NCI-H2107 treated with DMSO at 0.1 percent for 48 hours (cell line): ENCODE data around the gene CDYL2.

ENCODE experiments used
- DNase-seq: peaks from one replicate; lab custom pipeline; 2025; ENCODE audit not compliant: unreplicated experiment; lab: John Stamatoyannopoulos, UW

The CDYL2 gene

GRCh38 chr16:80637621-80638020, 166.8 kb downstream of the CDYL2 start:
- DNase-seq, result no peak

GRCh38 chr16:80631581-80631980, 172.8 kb downstream of the CDYL2 start:
- no peak for DNase-seq

- no peak for DNase-seq
These were observed 176.1 kb downstream of the CDYL2 start for GRCh38 chr16:80628254-80628653.

GRCh38 chr16:80627108-80627507, 177.3 kb downstream of the CDYL2 start:
- DNase-seq, result no peak

- DNase-seq, result no peak
These were observed 181.0 kb downstream of the CDYL2 start for GRCh38 chr16:80623376-80623775.

DNA sequence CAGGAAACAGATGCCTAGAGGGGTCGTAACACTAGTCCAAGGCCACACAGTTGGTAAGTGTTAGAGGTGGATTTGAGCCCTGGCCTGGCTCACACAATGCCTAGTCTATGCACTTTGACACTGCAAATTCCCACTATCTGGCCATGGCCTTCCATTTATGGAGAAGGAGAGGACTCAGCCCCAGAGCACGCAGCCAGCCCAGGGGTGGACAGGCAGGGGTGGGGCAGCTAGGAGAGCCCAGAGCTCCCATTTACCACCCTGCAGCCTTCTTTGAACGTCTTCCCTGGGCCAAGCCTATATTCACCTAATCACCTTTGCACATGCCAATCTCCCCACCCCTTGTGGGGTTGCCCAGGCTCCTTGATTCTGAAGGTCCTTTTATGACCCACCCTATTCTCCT, 182.4 kb downstream of the CDYL2 start:
- no peak for DNase-seq

DNA sequence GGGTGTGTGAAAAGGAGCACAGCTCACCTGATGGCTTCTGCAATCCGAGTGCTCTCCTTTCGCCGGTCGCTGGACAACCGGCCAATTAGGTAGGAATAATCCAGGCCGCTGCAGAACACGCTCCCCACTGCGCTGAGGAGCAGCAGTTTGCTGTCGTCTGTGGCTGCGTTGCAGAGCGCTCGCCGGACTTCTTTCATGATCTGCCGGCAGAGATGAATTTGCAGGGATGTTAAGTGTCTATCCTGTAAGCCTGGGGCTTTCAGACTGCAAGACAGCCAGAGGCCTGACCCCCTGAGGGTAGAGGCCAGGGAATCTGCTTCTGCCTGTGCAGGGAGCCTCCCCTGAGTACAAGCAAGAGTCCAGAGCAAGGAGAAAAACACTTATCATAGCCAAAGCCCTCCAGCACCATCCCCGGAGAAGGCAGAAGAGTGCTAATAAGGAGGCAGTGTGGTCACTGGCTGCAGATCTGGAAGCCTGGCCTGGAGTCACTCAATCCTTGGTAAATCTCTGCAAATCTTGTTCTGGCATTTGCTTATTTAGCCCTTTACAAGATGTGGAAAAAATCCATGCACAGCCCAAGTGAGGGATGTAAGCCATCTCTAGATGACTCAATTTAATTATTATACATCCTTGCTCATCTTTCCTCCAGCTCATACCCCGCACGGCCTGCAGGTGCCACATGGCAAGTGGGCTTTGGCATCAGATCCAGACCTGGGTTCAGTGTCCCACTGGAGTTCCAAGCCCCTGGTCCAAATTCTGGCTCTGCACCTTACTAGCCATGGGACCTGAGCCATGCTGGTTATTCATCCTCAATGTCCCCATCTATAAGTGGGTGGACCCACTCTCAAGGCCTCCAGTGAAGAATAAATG, 183.4 kb downstream of the CDYL2 start:
- no peak for DNase-seq

DNA sequence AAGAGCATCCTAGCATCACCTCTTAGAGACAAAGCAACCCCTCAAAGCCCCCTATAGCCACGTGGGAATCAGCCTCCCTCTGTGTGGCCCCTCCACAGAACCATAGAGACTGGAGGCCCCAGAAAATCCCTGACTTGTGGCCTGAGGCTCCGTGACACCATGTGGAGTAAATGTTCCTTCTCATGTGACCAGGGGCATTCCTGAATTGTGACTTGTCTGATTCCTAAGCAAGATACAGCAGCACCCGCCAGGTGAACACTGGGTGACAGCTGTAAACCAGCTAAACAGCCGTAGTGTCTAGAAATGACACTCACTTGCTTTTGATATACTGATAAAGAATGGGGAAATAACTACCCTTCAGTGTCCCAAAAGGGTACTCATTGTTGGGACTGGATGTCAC, 184.6 kb downstream of the CDYL2 start:
- DNase-seq, result no peak

DNA sequence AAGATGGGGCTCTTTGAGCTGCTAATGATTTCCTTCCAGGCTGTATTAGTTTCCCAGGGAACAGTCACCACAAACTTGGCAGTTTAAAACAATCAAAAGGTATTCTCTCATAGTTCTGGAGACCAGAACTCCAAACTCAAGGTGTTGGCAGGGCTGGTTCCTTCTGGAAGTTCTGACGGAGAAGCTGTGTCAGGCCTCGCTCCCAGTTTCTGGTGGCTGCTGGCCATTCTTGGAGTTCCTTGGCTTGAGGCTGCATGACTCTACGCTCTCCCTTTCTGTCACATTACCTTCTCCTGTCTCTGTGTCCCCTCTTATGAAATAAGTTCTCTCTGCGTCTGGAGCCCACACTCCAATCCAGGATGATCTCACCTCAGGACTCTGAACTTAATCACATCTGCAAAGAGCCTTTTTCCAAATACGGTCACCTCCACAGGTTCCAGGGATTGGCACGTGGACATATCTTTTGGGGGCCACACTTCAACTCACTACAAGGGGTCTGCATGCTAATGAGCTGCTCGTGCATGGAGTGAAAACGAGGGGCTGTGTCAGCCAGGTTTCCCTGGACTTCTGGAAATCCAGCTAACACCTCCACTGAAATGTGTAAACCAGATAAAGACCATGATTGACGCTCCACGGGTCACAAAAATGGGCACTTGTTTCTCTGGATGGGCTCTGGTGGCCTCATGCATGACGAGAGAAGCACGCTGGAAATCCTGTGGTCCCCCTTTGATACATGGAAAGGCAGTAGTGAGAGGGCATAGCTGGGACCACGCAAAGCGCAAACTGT, 185.3 kb downstream of the CDYL2 start:
- no peak for DNase-seq

DNA sequence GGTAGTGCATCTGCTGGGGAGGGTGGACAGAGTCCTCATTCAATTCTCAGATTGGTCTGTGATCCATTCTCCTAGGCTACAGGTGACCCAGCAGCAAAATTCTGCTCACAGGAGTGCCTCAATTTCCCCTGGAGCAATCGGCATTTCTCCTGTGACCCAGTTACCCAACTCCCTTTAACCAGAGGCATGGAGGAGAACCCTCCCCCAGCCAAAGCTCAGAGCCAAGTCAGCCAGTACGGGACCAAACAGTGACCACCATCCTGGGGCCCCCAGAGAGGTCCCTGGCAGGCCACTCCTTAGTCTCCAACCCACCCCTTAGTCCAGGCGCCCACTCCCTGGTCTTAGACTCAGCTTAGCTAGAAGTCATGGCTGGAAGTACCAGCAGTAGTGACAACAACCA, 188.0 kb downstream of the CDYL2 start:
- no peak for DNase-seq

DNA sequence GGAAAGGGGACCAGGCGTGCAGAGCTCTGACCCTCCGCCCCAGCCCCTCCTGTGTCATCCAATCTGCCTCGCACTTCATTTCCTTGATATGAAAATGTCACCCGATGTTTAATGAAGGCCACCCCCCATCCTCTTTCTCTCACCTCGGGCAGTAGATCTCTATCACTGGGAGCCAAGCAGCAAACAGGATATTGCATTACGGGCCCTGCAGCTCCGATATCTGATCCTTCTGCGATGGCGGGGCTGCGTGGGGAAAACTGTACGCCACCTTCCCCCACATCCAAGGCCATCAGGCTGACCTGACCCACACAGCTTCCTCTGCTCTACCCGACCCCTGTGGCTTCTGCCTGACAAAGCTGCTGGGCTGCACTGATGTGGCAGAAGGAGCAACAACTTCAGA, 188.7 kb downstream of the CDYL2 start:
- no peak for DNase-seq

- DNase-seq, result no peak
These were observed 189.3 kb downstream of the CDYL2 start for GRCh38 chr16:80614908-80615671.

- DNase-seq, result no peak
These were observed 191.9 kb downstream of the CDYL2 start for GRCh38 chr16:80612461-80613017.

- DNase-seq, result no peak
These were observed 192.5 kb downstream of the CDYL2 start for GRCh38 chr16:80611930-80612327.

GRCh38 chr16:80611171-80611929, 193.0 kb downstream of the CDYL2 start:
- no peak for DNase-seq

DNA sequence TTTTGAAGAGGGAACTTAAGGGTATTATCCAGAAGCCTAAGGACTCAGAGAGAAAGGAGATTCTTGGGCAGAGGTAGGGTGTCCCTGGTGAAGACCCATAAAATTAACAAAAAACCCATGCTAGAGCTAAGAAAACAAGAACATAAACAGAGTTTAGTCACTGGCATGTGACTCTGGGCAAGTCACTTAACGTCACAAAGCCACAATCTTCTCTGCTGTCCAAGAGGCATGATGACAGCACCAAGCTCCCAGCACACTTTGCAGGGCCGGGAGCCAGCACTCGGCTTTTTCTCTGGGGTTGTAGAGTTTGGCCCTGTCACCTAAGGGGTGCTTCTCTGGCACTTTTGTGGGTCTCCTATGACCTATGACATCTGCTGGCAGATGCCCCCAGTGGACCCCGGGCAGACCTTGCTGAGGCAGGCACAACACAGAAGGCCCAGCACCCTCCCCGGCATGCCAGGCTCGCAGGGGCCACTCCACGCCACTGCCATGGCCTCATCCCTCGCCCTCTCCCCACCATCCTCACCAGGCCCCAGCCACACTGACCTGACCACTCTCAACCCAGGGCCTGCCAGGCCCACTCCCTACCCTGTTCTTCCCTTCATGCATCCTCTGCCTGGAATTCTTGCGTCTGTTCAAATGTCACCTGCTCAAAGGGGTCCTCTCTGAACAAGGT, 193.8 kb downstream of the CDYL2 start:
- DNase-seq, result no peak

GRCh38 chr16:80608946-80609345, 195.5 kb downstream of the CDYL2 start:
- DNase-seq, result no peak

GRCh38 chr16:80607204-80607603, 197.2 kb downstream of the CDYL2 start:
- no peak for DNase-seq

GRCh38 chr16:80606221-80606766, 198.1 kb downstream of the CDYL2 start:
- no peak for DNase-seq
